Stimulated activated CD4-positive, alpha-beta T cell treated with anti-CD3 and anti-CD28 coated beads, Interleukin-12 subunit alpha, Interleukin-12 subunit beta, amount 100 ng/mL, for 4 hours (primary cell): Measurements from ENCODE around the gene PTTG1IP.

Experiments
- DNase-seq: peaks from one replicate; pipeline ENCODE4 v3.0.0-alpha.2; 2020

Gene PTTG1IP

DNA sequence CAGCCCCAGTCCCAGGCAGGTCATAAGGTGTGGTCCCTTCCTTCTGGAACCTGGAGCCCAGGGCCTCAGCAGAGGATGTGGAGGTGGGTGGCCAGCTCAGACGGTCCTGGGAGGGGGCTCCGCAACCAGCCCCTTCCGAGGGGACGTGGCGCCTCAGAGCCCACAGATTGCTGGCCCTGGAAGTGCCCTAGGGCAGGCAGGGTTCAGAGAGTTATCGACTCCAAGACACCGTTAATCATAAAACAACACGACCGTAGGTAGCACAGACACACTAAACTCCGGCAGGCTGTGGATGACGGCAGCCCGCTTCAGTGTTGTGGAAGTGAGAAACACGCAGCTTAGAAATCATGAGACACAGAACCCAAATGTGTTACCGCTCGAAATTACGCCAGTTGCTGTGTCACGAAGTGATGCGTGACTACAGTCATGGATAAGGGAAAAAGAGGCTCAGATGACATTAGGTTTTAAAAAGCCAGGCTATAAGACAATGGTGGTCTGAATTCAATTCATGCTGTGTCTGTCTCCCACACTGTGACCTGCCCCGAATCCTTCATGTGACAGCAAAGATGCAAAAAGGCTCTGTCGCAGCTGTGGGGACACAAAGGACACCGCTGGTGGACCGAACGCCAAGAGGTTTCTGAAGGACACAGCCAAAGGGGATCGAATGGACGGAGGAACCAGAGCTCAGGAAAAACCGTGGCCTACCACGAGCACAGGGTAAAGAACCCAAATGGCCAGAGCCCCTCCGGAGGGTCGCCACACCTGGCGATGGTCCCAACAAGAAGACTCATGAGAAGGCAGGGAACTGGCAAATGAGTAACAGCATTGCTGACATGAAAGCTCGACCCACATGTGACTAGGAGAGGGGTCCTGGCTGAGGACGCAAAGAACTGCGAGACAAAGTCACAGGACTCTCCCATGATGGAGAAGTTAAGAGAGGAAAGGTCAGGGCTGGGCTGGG, 53.9 kb downstream of the PTTG1IP start:
- DNase-seq, result no peak

DNA sequence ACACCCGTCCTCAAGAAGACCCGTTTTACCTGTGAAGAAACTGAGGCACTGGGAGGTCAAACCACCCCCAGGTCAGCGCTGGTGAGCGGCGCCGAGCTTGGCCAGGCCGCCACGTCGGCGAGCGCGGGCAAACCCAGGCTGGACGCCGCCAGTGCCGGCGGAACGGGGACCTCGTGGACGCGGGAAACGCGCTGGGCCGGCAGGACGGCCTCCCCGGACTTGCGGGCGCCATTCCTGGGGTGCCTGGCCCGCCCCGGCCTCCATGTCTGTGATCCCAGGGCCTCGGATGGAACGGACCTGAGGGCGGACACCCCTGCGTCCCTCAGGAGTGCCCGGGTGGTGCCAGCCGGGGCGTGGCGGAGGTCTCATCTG, 54.9 kb downstream of the PTTG1IP start:
- DNase-seq, result no peak

DNA sequence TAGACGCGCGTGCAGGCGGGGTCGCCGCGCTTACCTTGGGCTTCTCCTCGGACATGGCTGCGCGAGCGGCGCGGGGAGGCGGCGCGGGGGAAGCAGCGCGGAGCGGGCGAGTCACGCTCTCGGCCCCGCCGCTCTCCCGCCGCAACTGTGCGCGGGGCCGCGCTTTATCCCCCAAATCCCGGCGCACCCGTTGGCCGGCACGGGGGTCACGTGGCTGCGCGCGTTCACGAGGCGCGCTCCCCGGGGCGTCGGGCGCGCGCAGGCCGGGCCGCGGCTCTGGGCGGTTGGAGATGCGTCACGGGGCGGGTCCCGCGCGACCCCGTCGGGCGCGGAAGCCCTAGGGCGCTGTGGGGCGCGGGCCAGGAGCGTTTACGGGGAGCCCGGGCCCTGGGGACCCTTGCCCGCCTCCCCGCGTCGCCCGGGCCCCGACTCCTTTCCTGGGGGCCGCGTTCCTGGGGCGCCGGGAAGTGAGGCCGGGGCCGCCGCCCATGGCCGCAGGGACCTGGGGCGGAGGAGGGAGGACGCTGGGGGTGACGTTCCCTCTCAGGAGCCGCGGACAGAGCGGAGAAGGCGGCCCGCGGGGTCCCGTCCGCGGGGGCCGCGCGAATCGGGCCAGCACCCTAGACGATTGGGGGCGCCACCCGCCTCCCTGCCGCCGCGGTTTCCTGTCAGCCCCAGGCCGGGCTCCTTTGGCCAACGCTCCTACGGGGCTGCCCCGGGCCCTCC, 55.4 kb downstream of the PTTG1IP start, which contains the start of gene SUMO3:
Gene SUMO3, minus strand, starts transcription at position 149 of the 726 bp plus-strand sequence. Its CDS starts 94 bp downstream, at position 55.
- peak; percentile 79 for DNase-seq

DNA sequence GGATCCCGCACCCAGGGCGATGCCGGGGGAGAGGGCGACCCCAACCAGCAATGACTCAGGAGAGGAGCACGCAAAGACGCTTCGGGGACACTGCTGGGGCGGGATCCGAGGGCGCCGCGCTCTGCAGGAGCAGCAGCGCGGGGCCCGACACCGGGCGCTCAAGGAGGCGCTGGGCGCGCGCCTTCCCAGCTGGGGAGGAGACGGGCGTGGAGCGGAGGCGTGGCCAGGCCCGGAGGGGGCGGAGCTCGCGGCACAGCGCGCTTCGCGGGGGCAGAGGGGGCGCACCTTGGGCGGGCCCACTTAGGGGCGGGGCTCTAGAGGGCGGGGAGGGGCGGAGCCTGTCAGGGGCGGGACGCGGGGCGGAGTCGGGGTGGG, 56.0 kb downstream of the PTTG1IP start:
- peak; percentile 93 for DNase-seq

DNA sequence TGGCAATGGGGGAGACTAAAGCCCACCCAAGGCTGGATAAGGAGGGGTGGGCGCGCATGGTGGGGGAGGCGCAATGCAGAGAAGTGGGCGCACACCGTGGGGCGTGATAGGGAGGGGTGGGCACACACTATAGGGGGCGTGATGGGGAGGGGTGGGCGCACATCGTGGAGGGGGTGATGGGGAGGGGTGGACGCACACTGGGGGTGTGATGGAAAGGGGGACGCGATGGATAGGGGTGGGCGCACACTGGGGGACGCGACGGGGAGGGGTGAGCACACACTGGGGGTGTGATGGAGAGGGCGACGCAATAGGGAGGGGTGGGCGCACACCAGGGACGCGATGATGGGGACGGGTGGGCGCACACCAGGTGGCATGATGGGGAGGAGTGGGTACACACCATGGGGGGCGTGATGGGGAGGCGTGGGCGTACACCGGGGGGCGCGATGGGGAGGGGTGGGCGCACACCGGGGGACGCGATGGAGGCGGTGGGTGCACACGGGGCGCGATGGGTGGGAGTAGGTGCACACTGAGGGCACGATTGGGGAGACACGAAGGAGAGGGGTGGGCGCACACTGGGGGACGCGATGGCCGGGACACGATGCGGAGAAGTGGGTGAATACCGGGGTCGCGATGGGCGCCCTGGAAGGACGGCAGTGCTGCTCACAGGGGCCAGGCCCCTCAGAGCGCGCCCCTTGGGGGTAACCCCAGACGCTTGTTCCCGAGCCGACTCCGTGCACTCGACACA, 56.6 kb downstream of the PTTG1IP start:
- DNase-seq, result no peak

DNA sequence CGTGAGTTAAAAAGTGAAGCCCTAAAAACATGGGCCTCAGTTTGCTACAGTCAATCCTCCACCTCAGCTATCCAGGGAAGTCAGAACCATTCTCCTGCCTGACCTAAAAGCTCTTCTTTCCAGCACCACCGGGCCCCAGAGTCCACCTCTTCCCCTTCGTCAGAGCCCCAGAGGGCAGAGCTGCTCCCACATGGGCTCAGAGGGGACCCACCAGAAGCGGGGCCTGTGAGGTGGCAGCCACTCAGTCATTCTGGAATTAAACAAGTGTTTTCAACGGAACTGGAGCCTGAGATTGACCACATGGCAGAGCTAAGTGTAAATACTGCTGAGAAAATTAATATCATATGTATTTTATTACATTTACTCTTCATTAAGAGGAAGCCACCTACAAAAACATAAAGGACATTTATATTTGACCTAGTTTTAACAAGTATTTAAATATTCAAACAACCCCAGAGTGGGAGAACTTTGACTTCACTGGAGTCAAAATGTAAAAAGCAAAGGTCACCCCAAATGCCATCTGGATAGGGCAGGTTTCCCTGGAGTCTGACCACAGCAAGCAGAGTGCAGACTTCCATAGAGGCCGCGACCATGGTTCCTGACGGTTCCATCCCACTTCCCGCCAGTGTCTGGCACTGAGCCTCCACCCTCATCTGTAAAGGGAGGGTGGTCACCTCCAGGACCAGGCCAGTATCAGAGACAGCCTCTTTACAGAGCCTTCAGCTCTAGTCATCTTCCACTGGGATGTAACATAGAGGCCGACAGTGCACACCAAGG, 57.5 kb downstream of the PTTG1IP start:
- no peak for DNase-seq

DNA sequence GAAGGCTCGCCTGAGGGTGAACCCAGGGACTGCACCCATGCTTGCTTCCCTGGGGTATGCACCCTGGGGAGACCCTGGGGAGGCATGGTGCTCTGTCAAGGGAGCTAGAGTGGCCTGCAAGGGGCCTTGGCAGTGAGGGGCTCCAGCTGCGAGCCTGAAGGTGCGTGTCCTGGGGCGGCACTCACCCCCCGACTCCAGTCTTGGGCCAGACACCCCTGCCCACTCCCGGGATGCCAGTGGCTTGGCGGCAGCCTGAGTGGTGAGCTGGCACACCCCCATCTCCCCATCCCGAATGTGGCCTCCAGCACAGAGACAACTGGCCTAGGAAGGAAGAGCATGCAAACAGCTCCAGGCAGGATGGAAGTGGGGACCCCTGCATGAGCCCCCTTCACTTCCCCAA, 58.3 kb downstream of the PTTG1IP start:
- no peak for DNase-seq

DNA sequence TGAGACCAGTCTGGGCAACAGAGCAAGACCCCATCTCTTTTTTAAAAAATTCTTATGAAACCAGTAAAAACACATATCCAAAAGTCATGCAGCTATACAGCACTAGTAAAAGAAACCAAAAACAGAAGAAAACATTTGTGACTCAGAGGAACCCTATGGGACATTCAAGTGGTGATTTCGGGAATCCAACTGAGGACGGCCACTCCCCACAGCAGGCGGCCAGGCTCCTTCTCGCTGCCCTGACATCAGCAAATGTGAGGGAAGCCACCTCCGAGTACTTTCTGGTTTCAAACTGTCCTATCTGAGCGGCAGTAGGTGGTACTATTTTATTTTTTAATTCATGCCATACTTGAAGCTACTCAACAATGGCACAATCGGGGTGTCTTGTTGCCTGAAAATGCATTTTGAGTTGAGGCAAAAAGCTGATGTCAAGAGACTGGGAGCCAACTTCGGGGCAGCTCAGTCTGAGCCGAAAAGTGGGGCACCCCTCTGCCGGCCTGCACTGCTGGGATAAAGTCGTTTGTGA, 58.9 kb downstream of the PTTG1IP start:
- no peak for DNase-seq

DNA sequence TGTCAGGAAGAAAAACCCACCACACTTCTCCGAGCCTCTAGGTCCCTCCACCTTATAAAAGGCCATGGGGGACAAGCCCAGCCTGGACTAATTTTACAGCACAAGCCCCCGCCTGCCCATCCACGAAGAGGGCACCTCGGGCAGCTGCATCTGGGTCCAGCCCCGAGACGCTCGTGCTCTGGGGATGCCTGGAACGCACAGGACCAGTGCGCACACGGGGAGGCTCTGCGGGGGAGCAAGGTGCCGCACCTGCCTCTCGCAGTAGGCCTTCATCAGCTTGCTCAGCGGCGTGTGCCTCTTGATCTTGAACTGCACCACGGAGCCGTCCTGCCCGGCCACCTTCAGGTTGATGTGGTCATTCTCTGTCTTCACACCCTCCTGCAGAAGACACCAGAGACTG, 59.8 kb downstream of the PTTG1IP start:
- no peak for DNase-seq

DNA sequence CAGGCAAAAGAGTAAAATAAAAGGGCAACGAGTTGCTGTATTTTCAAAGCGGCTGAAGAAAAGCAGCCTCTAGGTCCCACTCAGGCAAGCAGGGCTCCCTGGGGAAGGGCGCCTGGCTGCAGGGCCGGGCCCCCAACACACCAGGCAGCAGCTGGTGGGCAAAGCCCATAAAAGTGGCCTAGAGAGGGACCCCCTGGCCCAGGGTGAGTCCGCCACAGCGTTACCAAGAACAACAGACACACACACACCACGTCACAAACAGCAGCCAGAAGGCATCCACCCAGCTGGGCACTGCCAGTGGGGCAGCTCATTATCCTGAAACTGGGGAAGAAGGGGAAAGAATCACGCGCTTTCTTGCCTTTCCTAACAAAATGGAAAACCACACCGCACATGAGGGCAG, 60.3 kb downstream of the PTTG1IP start:
- DNase-seq, result no peak

DNA sequence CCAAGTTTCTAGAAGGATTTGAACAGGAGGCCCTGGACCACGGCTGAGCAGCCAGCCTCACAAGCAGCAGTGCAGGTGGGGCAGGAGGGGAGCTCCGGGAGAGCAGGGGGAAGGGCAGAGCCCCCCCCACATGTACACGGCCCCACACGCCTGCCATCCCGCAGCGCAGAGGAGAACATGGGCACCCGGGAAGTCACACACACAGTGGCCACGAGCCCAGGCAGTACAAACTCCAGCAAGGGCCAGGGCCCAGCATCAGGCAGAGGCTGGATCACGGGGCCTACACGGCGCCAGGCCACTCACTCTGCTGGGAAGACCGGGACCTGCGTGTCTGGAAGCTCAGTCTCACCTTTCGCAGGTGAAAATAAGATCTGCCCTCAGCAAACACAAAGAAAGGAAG, 60.9 kb downstream of the PTTG1IP start:
- DNase-seq, result no peak

DNA sequence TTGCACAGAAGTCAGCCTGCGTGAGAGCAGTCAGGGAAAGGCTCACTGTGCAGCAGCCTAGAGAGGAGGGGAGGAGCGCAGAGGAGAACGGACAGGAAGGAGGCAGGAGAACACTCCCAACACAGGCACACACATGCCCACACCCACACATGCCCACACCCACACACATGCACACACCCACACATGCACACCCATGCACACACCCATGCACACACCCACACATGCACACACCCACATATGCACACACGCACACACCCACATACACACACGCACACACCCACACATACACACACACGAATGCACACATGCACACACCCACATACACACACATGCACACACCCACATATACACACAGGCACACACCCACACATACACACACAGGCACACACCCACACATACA, 62.7 kb downstream of the PTTG1IP start:
- DNase-seq, result no peak

DNA sequence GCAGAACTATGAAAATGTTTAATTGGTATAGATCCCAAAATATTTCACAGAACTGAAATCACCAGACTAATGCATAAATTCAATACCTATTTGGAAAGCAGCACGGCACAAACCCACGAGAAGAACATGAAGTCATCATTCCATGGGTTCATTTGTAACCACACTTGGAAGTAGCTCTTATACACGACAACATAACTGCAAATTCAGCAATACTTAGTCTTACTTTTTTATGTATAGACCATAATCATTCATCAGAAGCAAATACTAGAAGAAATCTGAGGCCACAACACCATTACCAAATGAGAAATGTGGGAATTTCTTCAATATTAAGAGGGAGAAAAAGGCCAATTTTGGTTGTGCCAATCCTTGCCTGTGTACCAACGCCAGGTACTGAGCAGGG, 67.6 kb downstream of the PTTG1IP start:
- DNase-seq, result no peak

DNA sequence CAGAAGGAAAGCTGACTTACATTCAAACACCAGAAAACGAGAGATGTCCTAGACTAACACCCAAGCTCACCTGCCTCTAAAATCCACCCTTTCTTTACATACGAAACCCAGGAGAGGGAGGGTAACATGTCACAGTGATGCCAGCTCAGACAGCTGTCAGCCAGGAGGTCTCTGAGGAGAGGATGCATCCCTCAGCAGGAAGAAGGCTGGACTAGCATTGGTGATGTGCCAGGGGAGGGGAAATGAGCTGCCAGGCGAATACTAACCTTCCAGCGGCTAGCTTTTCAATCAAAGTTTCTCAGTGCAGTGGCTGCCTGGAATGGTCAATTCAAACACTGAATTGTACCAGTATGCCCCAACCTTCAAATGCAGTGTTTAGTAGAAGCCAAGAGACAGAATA, 68.3 kb downstream of the PTTG1IP start:
- no peak for DNase-seq

DNA sequence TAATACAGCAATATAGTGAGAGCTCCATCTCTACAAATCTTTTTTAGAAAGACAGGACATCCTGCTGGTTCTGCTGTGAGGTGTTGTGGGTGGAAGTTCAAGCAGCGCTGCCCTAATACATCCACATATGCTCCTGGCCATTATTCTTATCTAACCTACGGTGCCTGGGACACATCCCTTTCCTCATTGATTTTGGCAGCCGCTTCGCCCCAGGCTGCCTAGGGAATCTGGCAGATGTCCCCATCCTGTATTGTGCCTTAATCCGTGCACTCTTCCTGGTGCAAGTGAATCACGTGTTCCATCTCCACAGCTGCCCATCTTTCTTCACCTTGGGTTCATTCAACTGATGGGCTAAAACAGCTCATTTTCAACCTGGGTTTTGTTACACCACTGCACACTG, 68.7 kb downstream of the PTTG1IP start:
- DNase-seq, result no peak

DNA sequence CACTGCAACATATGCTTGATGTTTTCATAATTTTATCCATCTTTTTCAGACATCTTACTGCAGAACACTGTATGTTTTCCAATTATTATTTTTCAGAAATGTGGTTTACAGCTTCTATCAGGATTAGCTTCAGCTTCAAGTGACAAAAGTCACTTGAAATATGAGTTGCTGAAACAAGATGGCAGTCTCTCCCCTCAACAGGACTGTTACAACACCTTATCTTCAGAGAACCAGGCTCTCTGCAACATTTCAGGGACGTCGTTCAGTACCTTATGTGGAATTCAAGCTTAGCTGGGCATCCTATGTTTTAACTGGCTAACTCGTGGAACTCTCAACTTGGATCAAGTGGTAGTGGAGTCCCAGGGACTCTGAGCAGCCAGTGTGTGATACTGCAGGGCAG, 69.8 kb downstream of the PTTG1IP start:
- no peak for DNase-seq

DNA sequence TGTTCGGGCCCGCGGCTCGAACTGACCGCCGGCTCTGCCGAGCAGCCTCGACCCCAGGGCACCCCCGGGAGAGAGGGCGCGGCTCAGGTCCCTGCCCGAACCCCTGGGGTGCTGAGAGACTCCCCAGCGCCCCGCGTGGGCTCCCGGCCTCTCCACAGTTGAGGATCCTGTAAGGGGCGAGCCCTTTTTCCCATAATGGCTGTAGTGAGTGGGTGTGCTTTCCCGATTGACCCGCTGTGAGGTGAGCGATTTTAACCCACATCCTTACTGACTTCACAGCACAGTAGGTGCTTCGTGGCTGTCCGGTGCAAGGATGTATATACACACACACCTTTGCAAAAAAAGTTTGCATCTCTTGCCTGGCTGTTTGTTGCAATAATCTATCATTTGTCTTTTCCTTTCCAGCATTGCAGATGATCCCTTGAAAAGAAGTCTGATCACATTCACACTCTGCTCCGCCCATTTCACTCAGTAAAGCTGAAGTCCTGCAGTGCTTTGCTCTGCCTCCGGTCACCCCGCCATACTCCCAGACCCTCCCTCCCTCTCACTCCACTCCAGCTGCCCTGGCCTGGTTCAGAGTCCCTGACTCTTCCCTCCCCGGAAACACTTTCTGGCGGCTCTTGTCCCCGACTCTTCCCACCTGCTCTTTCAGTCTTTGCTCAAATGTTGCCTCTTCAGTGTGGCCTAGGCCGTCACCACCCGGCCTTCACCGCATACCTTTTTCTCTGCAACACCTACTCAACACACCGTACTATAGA, 70.9 kb downstream of the PTTG1IP start:
- no peak for DNase-seq

DNA sequence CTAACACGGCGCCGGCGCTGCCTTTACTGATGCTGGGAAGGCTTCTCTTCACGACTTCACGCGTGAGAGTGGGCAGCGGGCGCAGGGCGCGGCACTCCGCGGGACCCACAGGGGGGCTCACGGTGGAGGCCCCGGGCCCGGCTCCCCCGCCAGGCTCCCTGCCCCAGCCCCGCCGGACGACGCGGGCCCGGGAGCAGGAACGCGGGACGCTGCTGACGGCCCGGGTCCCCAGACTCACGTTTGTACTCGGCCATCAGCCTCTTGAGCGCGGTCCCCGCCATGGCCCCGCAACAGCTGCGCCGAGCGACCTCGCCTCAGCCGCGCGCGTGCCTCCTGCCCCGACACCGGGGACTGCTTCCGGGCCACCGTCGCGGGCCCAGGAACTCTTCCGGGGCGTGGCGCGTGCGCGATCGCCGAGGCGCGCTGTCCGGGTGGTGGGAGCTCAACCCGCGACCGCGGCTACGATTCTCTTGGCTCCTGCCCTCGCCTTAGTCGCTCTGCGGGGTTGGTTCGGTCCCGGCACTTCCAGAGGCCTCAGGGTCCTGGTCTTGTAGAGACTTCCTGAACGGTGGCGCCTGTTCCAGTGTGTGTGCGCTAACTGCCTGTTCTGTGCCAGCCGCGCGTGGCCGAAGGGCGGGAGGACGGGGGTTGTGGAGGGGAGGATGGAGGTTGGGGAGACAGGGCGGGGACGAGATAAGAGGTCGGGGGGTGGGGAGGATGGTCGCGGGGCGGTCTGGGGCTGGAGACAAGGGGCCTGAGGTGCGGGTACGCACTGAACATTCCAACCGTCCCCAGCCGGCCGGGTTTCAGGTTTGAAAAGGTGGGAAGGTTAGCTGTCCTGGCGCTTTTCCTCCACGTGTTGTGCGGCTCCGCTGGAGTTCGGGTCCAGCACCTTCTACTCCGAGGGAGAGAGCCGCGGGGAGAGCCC, 71.8 kb downstream of the PTTG1IP start, which contains the start of gene UBE2G2:
Gene UBE2G2, minus strand, starts transcription at position 353 of the 928 bp plus-strand sequence. Its CDS starts 72 bp downstream, at position 281.
- DNase-seq, result peak; percentile 86

DNA sequence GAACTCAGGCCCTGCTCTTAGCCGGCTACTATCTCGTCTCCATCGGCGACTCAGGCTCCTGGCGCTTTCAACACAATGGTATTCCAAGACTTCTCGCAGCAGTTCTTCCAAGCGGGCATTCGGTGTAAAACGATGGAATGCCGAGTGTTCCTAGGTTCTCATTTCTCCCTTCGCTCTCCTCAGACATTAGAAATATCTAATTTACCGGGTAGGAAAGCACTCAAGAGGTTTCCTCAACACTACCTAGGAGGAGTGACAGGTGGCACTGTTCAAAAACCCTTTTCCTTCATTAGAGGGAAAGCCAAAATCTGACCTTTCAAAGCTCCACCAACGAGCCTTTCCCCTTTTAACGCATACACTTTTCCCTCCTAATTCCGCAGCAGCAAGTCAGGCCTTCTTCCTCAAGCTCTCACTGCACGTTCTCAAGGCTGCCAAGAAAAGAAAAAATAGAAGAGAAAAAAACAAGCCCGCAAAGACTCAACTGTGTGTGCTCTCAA, 72.5 kb downstream of the PTTG1IP start:
- DNase-seq, result no peak

DNA sequence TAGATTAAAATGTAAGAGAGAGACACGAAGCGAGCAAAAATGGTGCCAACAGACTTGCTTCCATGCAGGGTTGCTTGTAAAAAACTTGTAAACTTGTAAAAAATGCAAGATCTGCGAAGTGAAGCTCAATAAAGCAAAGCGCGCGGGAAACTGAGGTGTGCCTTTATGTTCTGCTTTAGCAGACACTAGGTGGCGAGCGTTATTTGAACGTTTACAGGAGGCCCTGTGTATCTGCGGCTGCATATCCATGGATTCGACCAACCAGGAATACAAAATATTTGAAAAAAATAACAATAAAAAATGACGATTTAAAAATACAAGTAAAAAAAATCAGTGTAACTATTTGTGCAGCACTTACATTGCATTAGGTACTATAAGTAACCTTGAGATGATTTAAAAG, 73.4 kb downstream of the PTTG1IP start:
- DNase-seq, result no peak
